Measurements from ENCODE around the gene CD160.

GRCh38 chr1:145720878-145721671 is 1.8 kb downstream of the CD160 start:
- TF ChIP-seq EZH2 (IDR thresholded peaks at IDR 0.05; ENCODE audit: borderline replicate concordance, control insufficient read depth, low read depth, low read length) (no peak), MTA3 (IDR thresholded peaks at IDR 0.05; ENCODE audit: borderline replicate concordance, low read length) (no peak), ATF2 (IDR thresholded peaks at IDR 0.05; ENCODE audit: low read length) (no peak), JUND (IDR thresholded peaks at IDR 0.05; ENCODE audit: low read depth, low read length) (no peak), MXI1 (IDR thresholded peaks at IDR 0.05; ENCODE audit: low read depth, low read length) (no peak), EP300 (IDR thresholded peaks at IDR 0.05; ENCODE audit: borderline replicate concordance in 1 of 2, control insufficient read depth in 1 of 2, low read depth in 2 of 2, low read length in 2 of 2) (no peak)

All from GM12878 (cell line).